Measurements from ENCODE around the gene CLBA1. TPM values are rescaled to one million over a fixed set of nuclear protein-coding genes. Genes with fewer than 3 reads are reported as not detected.

CLBA1 gene
- total RNA-seq, 2 experiments from 2014 or later, result 0.82 to 1.2 TPM

- no peak overlapping the region for H3K27ac ChIP-seq (ENCODE audit: low read depth, low read length, poor library complexity, severe bottlenecking)
- DNase-seq (ENCODE audit: low spot score), result no peak
- ChIA-PET CTCF (ENCODE audit: unreplicated experiment) (interaction anchor here (0.9 kb wide), 1 partner anchor 76 kb away, joined by 4 read pairs; no protein-coding TSS in a partner anchor), POLR2A (no interaction called here)
- H2AFZ ChIP-seq (ENCODE audit: low read length), result no peak overlapping the region
- intact Hi-C loops (cut with micrococcal nuclease; ENCODE audit: unreplicated experiment), result no loop called here
- BruUV-seq (replicated peaks), result no TSS peak
- H3K4me1 ChIP-seq (ENCODE audit: insufficient read depth, low read length, poor library complexity, severe bottlenecking), result peaks cover 19% of the 10 kb centered on the region
- no peak for TF ChIP-seq CTCF (conservative IDR thresholded peaks at IDR 0.05; ENCODE audit: low read length)
- no peak for TF ChIP-seq EZH2phosphoT487 (IDR thresholded peaks at IDR 0.05; ENCODE audit: borderline replicate concordance, low read depth, low read length)
- H4K20me1 ChIP-seq (ENCODE audit: insufficient read depth, low read length), result no peaks in the 10 kb centered on the region
- H3K79me2 ChIP-seq (ENCODE audit: insufficient read depth, low read depth, low read length), result no peaks in the 10 kb centered on the region
- no peak overlapping the region for H3K4me2 ChIP-seq (ENCODE audit: low read length)
- H3K4me3 ChIP-seq (ENCODE audit: low read depth, low read length, poor library complexity, severe bottlenecking), result no peak overlapping the region
- H3K36me3 ChIP-seq (ENCODE audit: insufficient read depth, low read length), result no peaks in the 10 kb centered on the region
- H3K9me2 ChIP-seq (ENCODE audit: insufficient read depth, low read length), result no peaks in the 10 kb centered on the region
- H3K9me3 ChIP-seq (ENCODE audit: low read length), result no peaks in the 10 kb centered on the region
Measured at GRCh38 chr14:104970231-104971068, 15.1 kb upstream of the CLBA1 start.

GRCh38 chr14:104971447-104972240 lies 13.9 kb upstream of the CLBA1 start:
- H3K27ac ChIP-seq (ENCODE audit: low read depth, low read length, poor library complexity, severe bottlenecking), result no peak overlapping the region
- no peak overlapping the region for H2AFZ ChIP-seq (ENCODE audit: low read length)
- no TSS peak for BruUV-seq (replicated peaks)
- H3K4me1 ChIP-seq (ENCODE audit: insufficient read depth, low read length, poor library complexity, severe bottlenecking), result peaks cover 19% of the 10 kb centered on the region
- H3K36me3 ChIP-seq (ENCODE audit: insufficient read depth, low read length), result no peaks in the 10 kb centered on the region
- no peak overlapping the region for H3K4me2 ChIP-seq (ENCODE audit: low read length)
- no peaks in the 10 kb centered on the region for H3K79me2 ChIP-seq (ENCODE audit: insufficient read depth, low read depth, low read length)
- TF ChIP-seq CTCF (conservative IDR thresholded peaks at IDR 0.05; ENCODE audit: low read length) (no peak), EZH2phosphoT487 (IDR thresholded peaks at IDR 0.05; ENCODE audit: borderline replicate concordance, low read depth, low read length) (no peak)
- H3K4me3 ChIP-seq (ENCODE audit: low read depth, low read length, poor library complexity, severe bottlenecking), result no peak overlapping the region
- CTCF ChIA-PET (ENCODE audit: unreplicated experiment), result no interaction called here
- H4K20me1 ChIP-seq (ENCODE audit: insufficient read depth, low read length), result no peaks in the 10 kb centered on the region
- POLR2A ChIA-PET, result no interaction called here
- no peaks in the 10 kb centered on the region for H3K9me3 ChIP-seq (ENCODE audit: low read length)
- DNase-seq (ENCODE audit: low spot score), result no peak
- H3K9me2 ChIP-seq (ENCODE audit: insufficient read depth, low read length), result no peaks in the 10 kb centered on the region
- intact Hi-C loops (cut with micrococcal nuclease; ENCODE audit: unreplicated experiment), result no loop called here
